HCT116 (cell line): ENCODE results near the gene LGALS9. TPM values are rescaled to one million over a fixed set of nuclear protein-coding genes. Genes with fewer than 3 reads are reported as not detected.

Source experiments
- ATAC-seq: fragments of 200-7000 bp; cut with Tn5 transposase; 2 replicates; pipeline ENCODE4 v1.9.1; 2020; ENCODE audit warnings: mild to moderate bottlenecking, moderate library complexity
- BruUV-seq: library from RNA; stranded (reverse); fragments of 400-500 nt; replicated peaks from 2 replicates; lab custom pipeline; 2021; lab: Mats Ljungman, UMichigan
- CTCF ChIA-PET: fragments of 300-600 bp; sonication (Branson Sonifier 250); formaldehyde crosslinking; loops from one replicate; lab custom pipeline; 2021; ENCODE audit warnings: antibody characterized with exemption; lab: Charles Lee
- POLR2A ChIA-PET: fragments of 300-600, 350-600 bp; sonication (Branson Sonifier 250); formaldehyde crosslinking; loops from one replicate; lab custom pipeline; 2021; ENCODE audit warnings: antibody characterized with exemption; lab: Charles Lee
- RAD21 ChIA-PET, 2 experiments: fragments of 300-600 bp; sonication (Branson Sonifier 250); formaldehyde crosslinking; loops; one replicate each; lab custom pipeline; 2023; ENCODE audit warnings: low total read pairs in 2 of 2; ENCODE audit not compliant: uncharacterized antibody in 2 of 2, unreplicated experiment in 2 of 2, low non-redundant PET in 1 of 2; lab: Charles Lee
- DNase-seq: peaks from one replicate; pipeline ENCODE4 v3.0.0-alpha.2; 2010; ENCODE audit warnings: low read depth, low spot score
- H2AFZ ChIP-seq: fragments of 200-600 bp; shearing (Covaris generic), sonication (generic); 2 replicates; pipeline ENCODE4 v1.6.1; 2017; ENCODE audit warnings: low read depth, mixed run types, mixed read lengths, antibody characterized with exemption, low read length; ENCODE audit not compliant: poor library complexity, severe bottlenecking
- H3K27ac ChIP-seq: 2 replicates; pipeline ENCODE4 v1.5.1; 2012; ENCODE audit warnings: low read depth, low read length
- H3K27me3 ChIP-seq: fragments of 200-600 bp; sonication (generic); 2 replicates; pipeline ENCODE4 v1.6.1; 2016; ENCODE audit warnings: mixed run types, low read length, mixed read lengths; ENCODE audit not compliant: insufficient read depth
- H3K36me3 ChIP-seq, 2 experiments: fragments of 200-500 bp in 1 of 2; fragments of 200-600 bp in 1 of 2; sonication (Bioruptor generic) in 1 of 2; sonication (generic) in 1 of 2; 2 replicates each; pipeline versions ENCODE4 v1.5.1 to v1.6.1; 2014 to 2016; ENCODE audit warnings: low read length in 2 of 2, inconsistent platforms in 1 of 2, mixed read lengths in 1 of 2, mixed run types in 1 of 2; ENCODE audit not compliant: insufficient read depth in 2 of 2, control insufficient read depth in 1 of 2
- H3K4me1 ChIP-seq, 2 experiments: fragments of 200-600 bp in 1 of 2; sonication (generic) in 1 of 2; 2 replicates each; pipeline versions ENCODE4 v1.5.1 to v1.6.1; 2012 to 2017; ENCODE audit warnings: low read length in 2 of 2, inconsistent platforms in 1 of 2, mild to moderate bottlenecking in 1 of 2, mixed read lengths in 1 of 2, mixed run types in 1 of 2, moderate library complexity in 1 of 2; ENCODE audit not compliant: insufficient read depth in 2 of 2, control insufficient read depth in 1 of 2
- H3K4me2 ChIP-seq: fragments of 200-600 bp; sonication (generic); 2 replicates; pipeline ENCODE4 v1.6.1; 2017; ENCODE audit warnings: mixed run types, low read length, mixed read lengths
- H3K4me3 ChIP-seq, 2 experiments: fragments of 200-600 bp in 1 of 2; sonication (generic) in 1 of 2; replicated peaks in 1 of 2; 2 replicates each; pipeline ENCODE4 v1.5.1; 2011 to 2016; ENCODE audit warnings: low read length in 2 of 2, control low read depth in 1 of 2, low read depth in 1 of 2, mild to moderate bottlenecking in 1 of 2, mixed read lengths in 1 of 2, mixed run types in 1 of 2
- H3K79me2 ChIP-seq: fragments of 200-600 bp; sonication (generic); 2 replicates; pipeline ENCODE4 v1.6.1; 2017; ENCODE audit warnings: mild to moderate bottlenecking, mixed run types, low read length, moderate library complexity, mixed read lengths; ENCODE audit not compliant: insufficient read depth
- H3K9ac ChIP-seq: fragments of 200-600 bp; sonication (generic); 2 replicates; pipeline ENCODE4 v1.6.1; 2016; ENCODE audit warnings: low read length, mixed read lengths
- H3K9me2 ChIP-seq: fragments of 200-600 bp; sonication (generic), shearing (Covaris generic); 2 replicates; pipeline ENCODE4 v1.6.1; 2017; ENCODE audit warnings: mixed run types, mild to moderate bottlenecking, moderate library complexity; ENCODE audit not compliant: insufficient read depth
- H3K9me3 ChIP-seq, 2 experiments: fragments of 200-500 bp in 1 of 2; fragments of 200-600 bp in 1 of 2; sonication (Bioruptor generic) in 1 of 2; sonication (generic) in 1 of 2; 2 replicates each; pipeline ENCODE4 v1.6.1; 2014 to 2017; ENCODE audit warnings: low read length in 2 of 2, mixed read lengths in 2 of 2, inconsistent platforms in 1 of 2, low read depth in 1 of 2, mild to moderate bottlenecking in 1 of 2, mixed run types in 1 of 2, moderate library complexity in 1 of 2; ENCODE audit not compliant: control insufficient read depth in 1 of 2, insufficient read depth in 1 of 2
- H4K20me1 ChIP-seq: fragments of 200-600 bp; sonication (generic), shearing (Covaris generic); 2 replicates; pipeline ENCODE4 v1.6.1; 2017; ENCODE audit warnings: mixed run types, mild to moderate bottlenecking, moderate library complexity; ENCODE audit not compliant: insufficient read depth
- CEBPB ChIP-seq: IDR thresholded peaks from 2 replicates; pipeline ENCODE4 v1.6.1; 2012; ENCODE audit warnings: low read depth
- EGR1 ChIP-seq: IDR thresholded peaks from 2 replicates; pipeline ENCODE4 v1.6.1; 2012; ENCODE audit warnings: low read depth
- JUND ChIP-seq: IDR thresholded peaks from 2 replicates; pipeline ENCODE4 v1.6.1; 2012
- RAD21 ChIP-seq: IDR thresholded peaks from 2 replicates; pipeline ENCODE4 v1.6.1; 2012; ENCODE audit warnings: low read depth, mild to moderate bottlenecking
- REST ChIP-seq: IDR thresholded peaks from 2 replicates; pipeline ENCODE4 v1.6.1; 2012; ENCODE audit warnings: low read depth
- SP1 ChIP-seq: IDR thresholded peaks from 2 replicates; pipeline ENCODE4 v1.6.1; 2012; ENCODE audit warnings: low read depth
- intact Hi-C: fragments of 100-400 bp; cut with micrococcal nuclease; formaldehyde crosslinking; loops from 2 replicates; pipeline ENCODE4 v1.10.0; 2022
- total RNA-seq: library from RNA; stranded (reverse); gene quantifications from one replicate; pipeline ENCODE4 v1.2.1, GENCODE V29; 2021; ENCODE audit not compliant: unreplicated experiment

LGALS9 gene
- total RNA-seq, 1 experiment from 2014 or later, result 1.9 TPM

- TF ChIP-seq REST, result no peak
- TF ChIP-seq, all 23 proteins: peak for 0
Measured at GRCh38 chr17:27623614-27624013, 7.4 kb upstream of the LGALS9 start (continued).

- no peaks in the 10 kb centered on the region for H3K9me2 ChIP-seq
- no peaks in the 10 kb centered on the region for H3K9me3 ChIP-seq
- ATAC-seq, result no peak
- no peak for DNase-seq
- no peak for TF ChIP-seq JUND
- TF ChIP-seq RAD21, result no peak
- TF ChIP-seq EGR1, result no peak
- no peak for TF ChIP-seq CEBPB
- no peak for TF ChIP-seq SP1
- TF ChIP-seq, all 23 proteins: peak for 0
- intact Hi-C loops, result no loop called here
- Histone ChIP-seq H3K4me1 (no peaks in the 10 kb centered on the region), H3K27ac (no peak overlapping the region), H3K79me2 (no peaks in the 10 kb centered on the region), H3K4me3 (no peak overlapping the region), H3K27me3 (no peaks in the 10 kb centered on the region), H2AFZ (no peak overlapping the region), H3K9ac (no peak overlapping the region), H4K20me1 (no peaks in the 10 kb centered on the region), H3K36me3 (no peaks in the 10 kb centered on the region), H3K4me2 (no peak overlapping the region)
- POLR2A ChIA-PET, result no interaction called here
- RAD21 ChIA-PET, result no interaction called here
- BruUV-seq, result no TSS peak
- CTCF ChIA-PET, result no interaction called here
Measured at GRCh38 chr17:27624539-27624938, 6.4 kb upstream of the LGALS9 start.
